Medulla oblongata (tissue), 1 donor: ENCODE results near the gene GLT1D1.

Experiments
- DNase-seq: peaks from one replicate; pipeline ENCODE4 v3.0.0-alpha.2; 2015; ENCODE audit errors: extremely low spot score

GLT1D1 gene

DNA sequence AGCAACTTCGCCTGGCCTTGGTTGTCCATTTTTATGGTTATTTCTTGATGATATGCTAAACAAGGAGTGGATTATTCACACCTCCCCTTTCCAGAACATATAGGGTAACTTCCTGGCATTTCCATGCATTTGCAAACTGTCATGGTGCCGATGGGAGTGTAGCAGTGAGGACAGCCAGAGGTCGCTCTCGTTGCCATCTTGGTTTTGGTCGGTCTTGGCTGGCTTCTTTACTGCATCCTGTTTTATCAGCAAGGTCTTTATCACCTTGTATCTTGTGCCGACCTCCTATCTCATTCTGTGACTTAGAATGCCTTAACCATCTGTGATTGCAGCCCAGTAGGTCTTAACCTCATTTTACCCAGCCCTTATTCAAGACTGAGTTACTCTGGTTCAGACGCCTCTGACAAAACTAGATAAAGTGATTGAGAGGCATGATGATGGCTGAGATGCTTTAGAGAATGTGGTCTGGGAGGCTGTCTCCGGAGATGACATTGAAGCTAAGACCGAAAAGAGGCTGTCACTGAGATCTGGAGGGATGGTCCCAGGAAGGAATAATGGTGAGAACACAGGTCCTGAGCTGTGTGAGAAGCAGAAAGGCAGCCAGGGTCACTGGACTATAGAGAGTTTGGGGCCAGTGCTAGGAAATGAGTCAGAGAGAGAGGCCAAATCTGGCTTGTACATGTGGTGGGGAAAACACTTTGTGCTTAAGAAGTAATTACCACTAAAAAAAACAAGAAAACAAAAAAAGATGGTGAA, 2.9 kb downstream of the GLT1D1 start:
- DNase-seq = no peak

- DNase-seq = no peak
Measured at GRCh38 chr12:128856791-128857078, 3.5 kb downstream of the GLT1D1 start.

- no peak for DNase-seq
Measured at GRCh38 chr12:128857133-128857763, 4.0 kb downstream of the GLT1D1 start.

DNA sequence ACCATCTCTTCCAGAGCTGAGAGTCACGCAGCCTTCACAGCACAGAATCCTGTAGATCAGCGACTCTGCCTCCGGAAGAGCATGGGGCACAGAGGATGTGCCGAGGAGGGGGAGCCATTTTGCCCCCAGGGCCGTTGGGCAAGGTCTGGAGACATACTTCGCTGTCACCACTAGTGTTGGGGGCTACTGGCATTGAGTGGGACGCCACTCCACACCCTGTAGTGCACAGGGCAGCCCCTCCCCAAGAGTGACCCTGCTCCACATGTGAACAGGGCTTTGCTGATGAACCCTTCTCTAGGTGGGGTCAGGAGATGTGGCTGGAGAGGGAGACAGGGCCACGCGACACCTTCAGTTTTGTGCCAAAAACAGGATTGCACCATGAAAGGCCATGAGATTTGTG, 6.0 kb downstream of the GLT1D1 start:
- DNase-seq = no peak

DNA sequence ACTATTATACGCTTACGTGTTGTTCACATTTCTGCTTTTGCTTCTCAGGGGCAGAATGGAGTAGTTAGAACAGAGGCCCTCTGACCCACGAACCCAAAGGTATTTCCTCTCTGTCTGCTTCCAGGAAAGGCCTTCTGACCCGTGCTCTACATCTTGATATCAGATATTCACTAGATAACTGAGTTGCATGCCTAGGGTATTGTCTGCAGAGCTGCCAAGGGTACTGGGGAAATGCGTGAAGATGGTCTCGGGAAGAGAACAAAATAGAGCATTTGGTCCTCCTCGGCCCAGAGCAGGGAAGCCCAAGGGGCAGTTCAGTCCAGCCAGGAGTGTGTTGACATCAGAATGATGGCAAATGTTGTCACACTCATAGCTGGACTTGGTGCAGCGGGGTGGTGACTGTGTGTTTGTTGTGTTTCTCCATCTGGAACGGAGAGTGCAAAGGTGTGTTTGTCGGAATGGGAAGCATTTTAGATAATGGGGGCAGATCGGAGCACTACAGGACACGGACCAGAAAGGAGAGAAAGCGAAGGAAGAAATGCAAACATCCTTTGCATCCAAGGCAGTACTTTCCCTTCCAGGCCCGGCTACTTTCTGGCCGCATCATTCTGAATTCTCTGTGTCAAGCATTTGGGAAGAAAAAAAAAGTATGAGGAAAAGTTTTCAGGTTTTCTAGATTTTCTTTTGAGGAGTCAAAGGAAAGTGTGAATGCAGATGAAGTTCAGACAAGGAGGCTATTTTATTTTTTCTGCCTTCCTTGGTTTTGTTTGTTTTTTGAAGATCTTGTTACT, 8.1 kb downstream of the GLT1D1 start:
- DNase-seq = no peak

DNA sequence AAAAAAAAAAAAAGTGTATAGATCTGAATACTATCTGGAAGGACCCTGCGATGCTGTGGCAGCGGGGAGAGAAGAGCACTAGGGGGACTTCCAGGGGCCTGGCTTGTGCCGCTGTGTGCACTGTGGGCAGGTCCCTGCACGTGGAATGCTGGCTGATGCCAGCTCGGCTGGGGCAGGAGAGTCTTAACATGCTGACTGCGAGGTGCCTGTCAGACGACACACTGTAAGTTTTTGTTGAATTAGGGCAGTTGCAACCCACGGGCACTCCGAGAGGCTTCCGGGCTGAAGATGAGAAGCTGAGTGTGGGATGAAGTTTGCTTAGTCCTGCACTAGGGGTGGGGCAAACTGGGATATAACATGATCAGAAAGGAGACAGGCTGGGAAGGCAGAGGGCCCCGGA, 10.7 kb downstream of the GLT1D1 start:
- no peak for DNase-seq

GRCh38 chr12:128864516-128865186, 11.4 kb downstream of the GLT1D1 start:
- no peak for DNase-seq

GRCh38 chr12:128867466-128867865, 14.2 kb downstream of the GLT1D1 start:
- DNase-seq = no peak

DNA sequence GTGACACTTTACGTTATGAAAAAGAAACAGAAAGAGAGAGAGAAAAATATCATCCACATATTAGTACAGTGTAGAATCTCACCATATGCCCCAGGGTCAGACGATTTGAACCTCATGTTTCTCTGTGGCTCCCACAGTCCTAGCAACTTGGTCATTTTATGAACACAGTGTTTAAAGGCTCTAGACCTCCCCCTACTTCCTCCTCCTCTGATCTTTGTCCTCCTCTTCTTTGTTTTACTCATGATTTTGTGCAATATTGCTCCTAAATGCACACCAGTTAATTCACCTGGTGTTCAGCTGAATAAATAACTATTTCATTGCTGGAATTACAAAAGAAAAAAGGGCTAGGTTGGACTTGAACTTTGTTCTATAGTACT, 18.2 kb downstream of the GLT1D1 start:
- DNase-seq = no peak

- DNase-seq = no peak
Measured at GRCh38 chr12:128872303-128872702, 19.0 kb downstream of the GLT1D1 start.

GRCh38 chr12:128876559-128876958, 23.3 kb downstream of the GLT1D1 start:
- DNase-seq = no peak

DNA sequence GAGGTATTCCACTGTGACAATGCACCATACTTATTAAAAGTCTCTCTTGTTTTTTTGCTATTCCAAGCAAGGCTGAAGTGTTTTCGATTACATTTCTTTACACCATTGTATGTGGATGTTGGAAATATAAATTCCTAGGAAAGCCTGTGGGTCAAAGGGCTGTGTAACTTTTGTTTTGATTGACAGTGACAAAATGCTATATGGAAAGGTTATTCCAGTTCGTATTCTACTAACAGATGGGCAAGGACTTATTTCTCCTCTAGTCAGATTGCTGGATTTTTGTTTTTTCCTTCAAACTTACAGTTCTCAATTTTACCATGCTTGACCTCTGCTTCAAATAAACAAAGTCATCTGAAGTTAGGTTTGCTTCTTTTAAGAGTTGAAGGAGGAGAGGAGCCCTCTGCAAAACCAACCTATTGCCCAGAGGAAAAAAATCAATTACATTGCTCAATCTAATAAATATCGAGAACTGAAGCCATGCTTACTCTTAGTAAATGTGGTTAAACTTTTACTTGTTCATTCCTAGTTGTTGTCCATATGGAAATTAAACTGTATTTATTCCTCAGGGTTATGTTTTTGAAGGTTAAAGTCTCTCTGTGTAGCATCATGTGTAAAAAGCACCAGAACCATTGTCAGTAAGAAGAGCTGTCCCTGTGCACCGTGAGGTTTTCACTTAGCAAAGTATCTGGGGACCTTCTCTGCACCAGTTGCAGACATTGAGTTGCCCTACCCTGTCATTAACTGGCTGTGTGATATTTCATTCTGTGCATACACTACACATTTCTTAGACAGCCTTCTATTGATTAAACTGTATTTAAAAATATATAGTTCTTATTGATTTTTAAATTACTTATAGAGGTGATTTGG, 26.9 kb downstream of the GLT1D1 start:
- DNase-seq = no peak

- no peak for DNase-seq
Measured at GRCh38 chr12:128891856-128892255, 38.6 kb downstream of the GLT1D1 start.

DNA sequence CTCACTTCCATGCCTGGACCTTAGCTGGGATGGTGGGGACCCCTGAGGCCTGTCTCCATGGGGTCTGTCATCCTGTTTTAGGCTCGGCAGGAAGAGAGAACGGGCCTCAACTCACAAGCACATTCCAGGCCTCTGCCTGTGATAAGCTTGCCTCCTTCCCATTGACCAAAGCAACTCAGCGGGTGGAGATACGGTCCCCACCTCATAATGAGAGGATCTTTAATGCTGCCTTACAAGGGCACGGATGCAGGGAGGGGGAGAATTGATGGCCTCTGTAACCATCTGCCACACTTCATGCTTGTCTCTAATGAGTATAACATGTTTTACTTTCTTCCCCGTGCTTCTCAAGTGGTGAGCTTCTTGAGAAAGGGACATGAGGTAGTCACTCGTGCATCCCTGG, 50.0 kb downstream of the GLT1D1 start:
- DNase-seq = no peak

- DNase-seq = no peak
Measured at GRCh38 chr12:128905003-128905544, 51.8 kb downstream of the GLT1D1 start.

DNA sequence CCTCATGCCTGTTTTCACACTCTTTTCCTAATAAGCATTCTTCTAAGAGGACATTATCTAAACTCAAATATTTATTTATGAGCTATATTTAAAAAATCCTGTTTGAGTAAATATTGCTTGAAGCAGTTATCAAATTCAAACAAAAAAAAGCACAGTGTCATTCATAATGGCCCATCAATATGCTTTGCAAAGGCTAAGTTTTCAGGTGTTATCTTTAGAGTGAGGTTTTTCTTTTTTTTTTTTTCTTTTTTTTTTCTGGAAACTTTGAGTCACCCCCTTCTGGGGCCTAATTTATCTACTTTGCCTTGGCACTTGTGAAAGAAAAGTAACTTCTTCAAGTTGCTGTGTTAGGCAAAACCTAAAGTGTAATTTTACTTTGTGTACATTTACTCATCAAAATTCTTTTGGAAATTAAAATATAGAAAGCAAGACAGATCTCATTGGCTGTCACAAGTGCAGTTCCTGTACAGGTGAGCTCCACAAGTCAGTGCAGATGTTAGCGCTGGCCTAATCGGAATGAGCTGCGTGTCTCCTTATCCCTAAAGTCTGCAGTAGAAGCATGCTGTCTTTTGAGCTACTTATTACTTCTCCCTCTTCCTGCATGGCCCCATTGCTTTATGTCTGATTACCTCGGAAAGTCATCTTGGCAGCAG, 53.3 kb downstream of the GLT1D1 start:
- DNase-seq = no peak

GRCh38 chr12:128908254-128908653, 55.0 kb downstream of the GLT1D1 start:
- no peak for DNase-seq

DNA sequence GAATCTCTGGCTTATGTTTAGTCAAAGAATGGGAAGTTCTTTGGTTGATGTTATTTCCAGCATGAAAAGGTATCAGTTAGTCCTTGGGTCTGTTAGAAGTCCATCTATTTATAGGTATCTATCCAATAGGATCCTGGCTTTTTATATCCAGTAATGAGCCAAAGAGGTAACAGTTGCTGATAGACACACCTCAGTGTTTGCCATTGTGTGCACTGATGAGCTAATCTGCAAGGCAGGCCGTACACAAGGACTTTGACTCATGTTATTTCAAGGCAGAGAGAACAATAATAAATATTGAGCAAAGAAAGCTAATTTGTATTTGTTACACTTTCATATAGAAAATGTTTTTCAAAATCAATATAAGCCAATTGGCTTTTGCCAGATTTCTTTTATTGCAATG, 56.4 kb downstream of the GLT1D1 start:
- DNase-seq = no peak

DNA sequence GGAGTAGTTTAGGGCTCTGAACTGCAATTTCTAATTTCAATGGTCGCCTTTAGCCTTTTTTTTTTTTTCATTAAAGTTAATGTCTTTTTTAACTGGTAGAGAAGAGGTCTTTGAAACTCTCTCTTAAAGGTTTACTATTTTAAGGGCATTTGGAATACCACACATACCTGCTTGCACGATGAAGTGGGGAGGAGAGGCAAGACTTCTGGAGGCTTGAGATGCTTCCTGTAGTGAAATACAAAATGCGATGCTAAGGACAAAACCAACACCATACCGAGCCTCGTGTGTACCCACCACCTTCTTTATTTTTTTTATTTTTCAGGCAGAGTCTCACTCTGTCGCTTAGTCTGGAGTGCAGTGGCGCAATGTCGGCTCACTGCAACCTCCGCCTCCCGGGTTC, 57.4 kb downstream of the GLT1D1 start:
- no peak for DNase-seq

DNA sequence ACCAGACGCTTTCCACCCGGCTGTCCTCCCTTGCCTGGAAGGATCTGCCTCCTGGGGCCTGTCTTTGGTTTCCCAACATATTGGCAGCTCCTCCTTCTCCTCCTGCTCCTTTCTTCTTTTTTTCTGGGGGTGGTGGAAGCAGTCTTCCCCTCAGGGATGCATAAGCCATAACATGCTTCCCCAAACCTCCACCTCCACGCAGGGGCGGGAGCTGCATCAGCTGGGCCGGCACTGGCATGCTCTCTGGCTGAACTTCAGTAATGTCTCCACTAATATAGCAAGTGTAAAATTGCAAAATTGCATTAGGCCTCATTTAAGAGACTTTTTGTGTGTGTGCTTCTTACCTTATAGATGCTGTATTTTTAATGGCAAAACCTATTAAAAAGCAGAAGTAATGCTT, 58.6 kb downstream of the GLT1D1 start:
- no peak for DNase-seq
